ENCODE results near the gene NCKAP5.

NCKAP5 gene

GRCh38 chr2:132943829-132944228, 624.4 kb downstream of the NCKAP5 start:
- Mint-ChIP-seq H3K27me3 (no peaks in the 10 kb centered on the region), H3K36me3 (ENCODE audit: insufficient read depth) (no peaks in the 10 kb centered on the region), H3K4me3 (no peak overlapping the region), H3K4me1 (ENCODE audit: low read depth in 2 of 2) (no peaks in the 10 kb centered on the region), H3K27ac (no peak overlapping the region), H3K9me3 (peaks cover 6 to 22% of the 10 kb centered on the region in 2 donors)
- DNase-seq (no peak), ATAC-seq (replicated peaks) (no peak)

DNA sequence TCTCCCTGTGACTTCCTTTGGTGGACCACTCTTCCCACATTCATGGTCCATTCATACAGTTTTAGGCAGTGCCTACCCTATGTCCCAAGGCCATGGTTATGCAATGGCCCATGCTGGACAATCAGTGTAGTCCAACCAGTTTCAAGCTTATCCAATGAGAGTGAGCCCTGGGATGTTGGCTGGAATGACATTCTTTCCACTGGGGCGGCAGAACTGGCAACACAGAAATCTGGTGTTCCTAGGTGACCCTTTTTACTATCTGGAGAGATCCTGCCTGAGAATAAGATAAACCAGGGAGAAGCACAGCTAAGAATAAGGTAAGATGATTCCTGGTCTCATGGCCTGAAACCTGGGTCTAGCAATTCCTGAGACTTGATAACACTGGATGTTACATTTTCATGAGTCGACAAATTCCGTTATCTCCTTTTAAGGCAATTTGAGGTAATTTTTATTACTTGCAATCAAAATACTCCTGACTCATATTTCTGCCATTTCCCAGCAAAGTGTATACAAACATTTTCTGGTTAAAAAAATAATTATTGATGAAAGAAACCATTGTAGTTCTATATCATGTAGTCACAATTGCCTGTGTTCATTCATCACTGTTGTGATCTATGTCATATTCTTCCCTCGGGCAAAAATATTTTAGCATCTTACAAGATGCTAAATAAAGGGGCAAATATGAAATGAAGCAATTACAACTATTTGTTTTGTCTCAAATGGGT, 626.8 kb downstream of the NCKAP5 start:
- DNase-seq (no peak), ATAC-seq (replicated peaks) (no peak)
- H3K4me1 Mint-ChIP-seq (ENCODE audit: low read depth in 2 of 2), result no peaks in the 10 kb centered on the region
- H3K4me3 Mint-ChIP-seq, result no peak overlapping the region
- peaks cover 2 to 12% of the 10 kb centered on the region in 2 donors for H3K9me3 Mint-ChIP-seq
- no peak overlapping the region for H3K27ac Mint-ChIP-seq
- no peaks in the 10 kb centered on the region for H3K27me3 Mint-ChIP-seq
- no peaks in the 10 kb centered on the region for H3K36me3 Mint-ChIP-seq (ENCODE audit: insufficient read depth)

- Mint-ChIP-seq H3K4me3 (no peak overlapping the region), H3K27ac (no peak overlapping the region)
- ATAC-seq (replicated peaks), result no peak
These were observed 630.6 kb downstream of the NCKAP5 start for GRCh38 chr2:132937629-132938028.

DNA sequence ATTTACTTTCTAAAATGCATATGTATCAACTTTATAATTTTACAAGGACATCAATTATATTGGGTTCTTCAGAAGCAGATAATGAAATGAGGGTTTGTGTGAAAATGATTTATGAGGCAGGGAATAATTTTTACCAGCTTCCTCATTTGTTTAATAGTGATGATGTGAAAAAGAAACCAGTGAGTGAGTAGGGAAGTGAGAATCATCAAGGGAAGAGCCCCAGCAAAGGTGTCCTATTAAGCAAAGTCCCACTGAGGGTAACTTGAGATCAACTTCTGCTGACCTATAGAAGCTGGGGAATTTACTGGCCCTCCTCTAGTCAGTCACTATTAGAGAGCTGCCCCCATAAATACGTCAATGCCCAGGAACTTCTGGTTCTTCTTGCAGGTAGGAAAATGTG, 631.5 kb downstream of the NCKAP5 start:
- Mint-ChIP-seq H3K27ac (no peak overlapping the region), H3K27me3 (no peaks in the 10 kb centered on the region), H3K4me3 (no peak overlapping the region), H3K9me3 (peaks cover 0 to 7% of the 10 kb centered on the region in 2 donors), H3K4me1 (ENCODE audit: low read depth in 2 of 2) (no peaks in the 10 kb centered on the region), H3K36me3 (ENCODE audit: insufficient read depth) (no peaks in the 10 kb centered on the region)
- DNase-seq (no peak), ATAC-seq (replicated peaks) (no peak)

More at GRCh38 chr2:132937629-132938028, 630.6 kb downstream of the NCKAP5 start:
- H3K36me3 Mint-ChIP-seq (ENCODE audit: insufficient read depth), result no peaks in the 10 kb centered on the region
- no peaks in the 10 kb centered on the region for H3K4me1 Mint-ChIP-seq (ENCODE audit: low read depth in 2 of 2)
- H3K9me3 Mint-ChIP-seq, result peaks cover 0 to 7% of the 10 kb centered on the region in 2 donors
- H3K27me3 Mint-ChIP-seq, result no peaks in the 10 kb centered on the region
- no peak for DNase-seq

DNA sequence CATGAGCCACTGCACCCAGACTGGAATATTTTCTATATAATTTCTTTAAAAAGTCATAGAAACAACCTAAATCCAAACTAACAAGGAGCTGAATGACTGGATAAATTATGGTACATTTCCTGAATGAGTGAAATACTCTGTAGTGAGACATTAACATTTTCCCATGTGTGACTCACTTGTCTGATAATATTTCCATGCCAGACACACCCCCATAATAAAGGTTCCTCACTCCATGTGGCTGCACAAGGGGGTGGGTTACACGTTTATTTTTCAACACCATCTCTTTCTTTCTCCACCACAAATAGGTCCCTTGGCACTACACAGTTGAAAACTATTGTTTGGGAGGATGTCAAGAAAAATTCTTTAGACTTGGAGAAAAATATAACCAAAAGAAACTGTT, 632.0 kb downstream of the NCKAP5 start:
- no peaks in the 10 kb centered on the region for H3K36me3 Mint-ChIP-seq (ENCODE audit: insufficient read depth)
- peaks cover 0 to 7% of the 10 kb centered on the region in 2 donors for H3K9me3 Mint-ChIP-seq
- no peak for DNase-seq
- H3K27me3 Mint-ChIP-seq, result no peaks in the 10 kb centered on the region
- no peak for ATAC-seq (replicated peaks)
- no peaks in the 10 kb centered on the region for H3K4me1 Mint-ChIP-seq (ENCODE audit: low read depth in 2 of 2)
- H3K4me3 Mint-ChIP-seq, result no peak overlapping the region
- no peak overlapping the region for H3K27ac Mint-ChIP-seq

DNA sequence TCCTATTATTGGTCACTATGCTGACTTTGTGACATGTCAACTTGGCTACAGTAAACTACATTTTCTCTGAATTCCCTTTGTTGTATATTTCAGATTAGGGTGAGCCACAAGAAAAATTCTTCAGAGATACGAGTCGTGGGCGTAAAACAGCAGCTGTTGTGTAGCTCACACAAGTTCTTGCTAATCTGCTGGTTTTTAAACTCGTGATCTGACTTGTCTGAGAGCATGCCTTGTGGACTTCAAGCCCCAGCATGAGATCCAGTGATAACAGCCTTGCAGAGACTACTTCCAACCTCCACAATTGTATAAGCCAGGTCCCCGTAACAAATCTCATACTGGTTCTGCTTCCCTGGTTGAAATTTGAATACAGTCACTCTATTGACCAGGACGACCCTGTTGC, 638.5 kb downstream of the NCKAP5 start:
- peaks cover 0 to 3% of the 10 kb centered on the region in 2 donors for H3K9me3 Mint-ChIP-seq
- H3K27ac Mint-ChIP-seq, result no peak overlapping the region
- H3K4me1 Mint-ChIP-seq (ENCODE audit: low read depth in 2 of 2), result no peaks in the 10 kb centered on the region
- no peaks in the 10 kb centered on the region for H3K27me3 Mint-ChIP-seq
- ATAC-seq (replicated peaks) (no peak), DNase-seq (no peak)
- H3K4me3 Mint-ChIP-seq, result no peak overlapping the region
- H3K36me3 Mint-ChIP-seq (ENCODE audit: insufficient read depth), result no peaks in the 10 kb centered on the region

DNA sequence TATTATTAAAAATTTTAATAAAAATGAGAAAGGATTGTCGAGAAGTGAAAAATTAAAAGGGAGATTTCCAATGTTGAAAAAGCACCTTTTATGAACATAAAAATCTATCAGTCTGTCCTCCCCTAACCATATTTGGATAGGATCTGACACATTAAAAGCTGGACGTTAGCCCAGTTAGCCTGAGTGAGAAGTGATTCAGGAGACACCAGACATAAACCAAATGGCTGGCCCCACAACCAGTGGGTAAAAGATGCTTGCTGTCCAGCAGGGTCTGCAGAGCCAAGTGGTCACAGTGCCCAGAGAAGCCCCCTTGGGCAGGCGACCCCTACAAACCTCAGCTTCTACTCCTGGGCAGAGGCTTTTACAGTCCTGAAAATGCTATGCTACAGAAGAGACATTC, 644.5 kb downstream of the NCKAP5 start:
- Mint-ChIP-seq H3K9me3 (peaks cover 0 to 9% of the 10 kb centered on the region in 2 donors), H3K36me3 (ENCODE audit: insufficient read depth) (no peaks in the 10 kb centered on the region), H3K4me1 (ENCODE audit: low read depth in 2 of 2) (no peaks in the 10 kb centered on the region), H3K4me3 (no peak overlapping the region), H3K27me3 (no peaks in the 10 kb centered on the region), H3K27ac (no peak overlapping the region)
- ATAC-seq (replicated peaks), result no peak
- no peak for DNase-seq

GRCh38 chr2:132915812-132916549, 652.3 kb downstream of the NCKAP5 start:
- Mint-ChIP-seq H3K4me3 (no peak overlapping the region), H3K4me1 (ENCODE audit: low read depth in 2 of 2) (no peaks in the 10 kb centered on the region), H3K27ac (no peak overlapping the region), H3K9me3 (peaks cover 8 to 9% of the 10 kb centered on the region in 2 donors), H3K36me3 (ENCODE audit: insufficient read depth) (no peaks in the 10 kb centered on the region), H3K27me3 (no peaks in the 10 kb centered on the region)
- DNase-seq (no peak), ATAC-seq (replicated peaks) (no peak)

GRCh38 chr2:132911726-132912724, 656.2 kb downstream of the NCKAP5 start:
- Mint-ChIP-seq H3K9me3 (peaks cover 9% of the 10 kb centered on the region in 2 donors), H3K4me1 (ENCODE audit: low read depth in 2 of 2) (no peaks in the 10 kb centered on the region), H3K36me3 (ENCODE audit: insufficient read depth) (peaks cover 3% of the 10 kb centered on the region), H3K27ac (no peak overlapping the region), H3K4me3 (no peak overlapping the region), H3K27me3 (no peaks in the 10 kb centered on the region)
- DNase-seq (no peak), ATAC-seq (replicated peaks) (no peak)

DNA sequence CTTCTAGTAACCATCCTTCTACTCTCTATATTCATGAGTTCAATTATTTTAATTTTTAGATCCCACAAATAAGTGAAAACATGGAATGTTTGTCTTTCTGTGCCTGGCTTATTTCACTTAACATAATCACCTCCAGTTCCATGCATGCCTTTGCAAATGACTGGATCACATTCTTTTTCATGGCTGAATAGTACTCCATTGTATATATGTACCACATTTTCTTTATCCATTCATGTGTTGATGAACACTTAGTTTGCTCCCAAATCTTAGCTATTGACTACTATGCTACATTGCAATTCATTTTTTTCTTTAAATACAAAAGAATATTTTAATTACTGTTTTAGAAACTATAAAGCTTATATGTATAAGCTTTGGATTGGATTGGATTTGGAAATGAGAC, 657.8 kb downstream of the NCKAP5 start:
- peaks cover 12 to 16% of the 10 kb centered on the region in 2 donors for H3K9me3 Mint-ChIP-seq
- DNase-seq (no peak), ATAC-seq (replicated peaks) (no peak)
- no peaks in the 10 kb centered on the region for H3K27me3 Mint-ChIP-seq
- H3K27ac Mint-ChIP-seq, result no peak overlapping the region
- peaks cover 3% of the 10 kb centered on the region for H3K36me3 Mint-ChIP-seq (ENCODE audit: insufficient read depth)
- H3K4me3 Mint-ChIP-seq, result no peak overlapping the region
- H3K4me1 Mint-ChIP-seq (ENCODE audit: low read depth in 2 of 2), result no peaks in the 10 kb centered on the region

GRCh38 chr2:132909427-132909826, 658.8 kb downstream of the NCKAP5 start:
- ATAC-seq (replicated peaks) (no peak), DNase-seq (no peak)
- Mint-ChIP-seq H3K27me3 (no peaks in the 10 kb centered on the region), H3K4me1 (ENCODE audit: low read depth in 2 of 2) (no peaks in the 10 kb centered on the region), H3K9me3 (peaks cover 12 to 14% of the 10 kb centered on the region in 2 donors), H3K27ac (no peak overlapping the region), H3K36me3 (ENCODE audit: insufficient read depth) (peaks cover 3% of the 10 kb centered on the region), H3K4me3 (no peak overlapping the region)

- ATAC-seq (replicated peaks), result no peak
- H3K4me1 Mint-ChIP-seq (ENCODE audit: low read depth in 2 of 2), result no peaks in the 10 kb centered on the region
- no peak overlapping the region for H3K4me3 Mint-ChIP-seq
- DNase-seq, result no peak
- H3K27ac Mint-ChIP-seq, result no peak overlapping the region
- H3K9me3 Mint-ChIP-seq, result peaks cover 12 to 14% of the 10 kb centered on the region in 2 donors
- peaks cover 3% of the 10 kb centered on the region for H3K36me3 Mint-ChIP-seq (ENCODE audit: insufficient read depth)
- H3K27me3 Mint-ChIP-seq, result no peaks in the 10 kb centered on the region
These were observed 664.0 kb downstream of the NCKAP5 start for GRCh38 chr2:132904142-132904842.

DNA sequence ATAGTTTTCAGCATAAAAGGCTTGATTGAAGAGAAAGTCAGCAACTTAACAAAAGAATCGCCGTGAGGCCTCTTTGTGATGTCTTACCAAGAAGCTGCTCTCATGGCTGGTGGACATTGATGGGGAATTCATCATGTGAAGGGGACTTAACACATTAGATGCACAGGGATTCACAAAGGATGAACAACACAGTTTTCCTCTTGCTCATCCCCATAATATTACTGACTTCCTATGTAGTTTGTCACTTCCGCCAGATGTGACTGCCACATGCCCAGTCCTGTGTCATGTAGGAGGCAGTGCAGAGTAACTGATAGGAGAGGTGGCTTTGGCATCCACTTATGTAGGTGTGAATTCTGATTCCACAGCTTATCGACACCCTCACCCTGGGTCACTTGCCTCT, 665.6 kb downstream of the NCKAP5 start:
- no peak overlapping the region for H3K4me3 Mint-ChIP-seq
- DNase-seq, result no peak
- no peaks in the 10 kb centered on the region for H3K27me3 Mint-ChIP-seq
- ATAC-seq (replicated peaks), result no peak
- peaks cover under 1% of the 10 kb centered on the region for H3K36me3 Mint-ChIP-seq (ENCODE audit: insufficient read depth)
- H3K9me3 Mint-ChIP-seq, result peaks cover 10 to 20% of the 10 kb centered on the region in 2 donors
- H3K27ac Mint-ChIP-seq, result no peak overlapping the region
- no peaks in the 10 kb centered on the region for H3K4me1 Mint-ChIP-seq (ENCODE audit: low read depth in 2 of 2)
